8988T (cell line): Measurements from ENCODE around the gene SOX13.

ENCODE experiments used
- DNase-seq: peaks from one replicate; pipeline ENCODE4 v3.0.0; 2011

The SOX13 gene

GRCh38 chr1:204154568-204155255 lies 81.8 kb downstream of the SOX13 start:
- DNase-seq = peak; percentile 4

- DNase-seq = no peak
These were observed 83.0 kb downstream of the SOX13 start for GRCh38 chr1:204155881-204156280.

GRCh38 chr1:204157962-204158361 lies 85.0 kb downstream of the SOX13 start:
- DNase-seq = no peak

- DNase-seq = peak; percentile 1
These were observed 88.9 kb downstream of the SOX13 start for GRCh38 chr1:204161609-204162493.

GRCh38 chr1:204162494-204163074 lies 89.7 kb downstream of the SOX13 start:
- DNase-seq = peak; percentile 71

GRCh38 chr1:204166219-204166618 lies 93.3 kb downstream of the SOX13 start, which contains the start of gene REN:
REN (minus strand) TSS chr1:204166337; CDS start chr1:204166293, 44 bp downstream.
- no peak for DNase-seq

- no peak for DNase-seq
These were observed 94.8 kb downstream of the SOX13 start for GRCh38 chr1:204167730-204168129.

- no peak for DNase-seq
These were observed 96.9 kb downstream of the SOX13 start for GRCh38 chr1:204169858-204170257.

- no peak for DNase-seq
These were observed 97.7 kb downstream of the SOX13 start for GRCh38 chr1:204170494-204171155.

- DNase-seq = peak; percentile 24
These were observed 98.8 kb downstream of the SOX13 start for GRCh38 chr1:204171751-204172178.

- DNase-seq = no peak
These were observed 99.6 kb downstream of the SOX13 start for GRCh38 chr1:204172404-204173029.

- DNase-seq = peak; percentile 1
These were observed 102.0 kb downstream of the SOX13 start for GRCh38 chr1:204174958-204175357.

- DNase-seq = peak; percentile 0
These were observed 103.1 kb downstream of the SOX13 start for GRCh38 chr1:204176049-204176448.

- no peak for DNase-seq
These were observed 104.2 kb downstream of the SOX13 start for GRCh38 chr1:204177133-204177532.
